GM12875 (cell line): ENCODE data around the gene WDR70.
"Not testable (repeated sequence)": the region's sequence is repeated elsewhere in the genome, so short reads cannot be mapped to it uniquely, and the experiment has no call there.

Experiments used
- H3K4me3 ChIP-seq: one replicate; pipeline ENCODE4 v1.5.1; 2011; ENCODE audit warnings: low read depth, low read length, control low read depth
- CTCF ChIP-seq: IDR thresholded peaks from 2 replicates; pipeline ENCODE4 v1.5.1; 2011; ENCODE audit warnings: low read depth, mild to moderate bottlenecking, control low read depth, inconsistent platforms, low read length, moderate library complexity, borderline replicate concordance; ENCODE audit not compliant: insufficient read depth

WDR70 gene

GRCh38 chr5:37436146-37436934 lies 57.2 kb downstream of the WDR70 start:
- H3K4me3 ChIP-seq, result no peak overlapping the region
- TF ChIP-seq CTCF, result no peak

DNA sequence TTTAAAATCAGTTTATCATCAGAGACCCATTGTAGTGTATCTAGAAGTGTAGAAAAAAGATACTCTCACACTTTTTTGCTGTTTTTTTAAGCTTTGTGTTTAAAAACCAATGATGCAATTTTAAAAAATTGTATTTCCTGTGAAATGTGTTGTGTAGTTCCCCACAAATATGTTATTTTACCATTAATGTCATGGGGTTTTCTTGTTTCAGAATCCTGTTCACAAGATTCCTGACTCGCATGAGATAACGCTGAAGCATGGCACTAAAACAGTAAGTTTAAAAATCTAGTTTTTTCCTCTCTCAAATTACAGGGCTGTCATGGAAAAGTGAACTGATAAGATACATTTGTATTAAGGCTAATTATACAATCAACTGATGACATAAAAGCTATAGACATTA lies 58.6 kb downstream of the WDR70 start:
- no peak overlapping the region for H3K4me3 ChIP-seq
- TF ChIP-seq CTCF, result no peak

- H3K4me3 ChIP-seq, result not testable (repeated sequence)
Measured at GRCh38 chr5:37445783-37446182, 66.7 kb downstream of the WDR70 start.

DNA sequence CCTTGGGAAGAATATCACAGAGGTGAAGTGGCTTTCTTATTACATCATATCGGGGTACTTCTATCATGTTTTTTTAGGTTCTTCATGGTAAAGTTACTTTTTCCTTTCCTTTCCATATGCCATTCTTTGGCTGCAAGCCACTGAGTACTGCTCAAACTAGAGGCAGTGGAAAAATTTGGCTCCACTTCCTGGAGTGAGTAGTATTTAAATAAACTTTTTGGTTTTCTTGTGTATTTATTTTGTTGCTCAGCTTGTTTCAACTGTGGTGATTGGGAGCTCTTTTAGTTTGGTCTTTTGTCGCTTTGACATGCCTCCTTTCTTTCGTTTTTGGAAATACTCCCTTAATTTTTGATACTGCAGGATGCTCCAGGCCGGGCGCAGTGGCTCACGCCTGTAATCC lies 69.8 kb downstream of the WDR70 start:
- no peak for TF ChIP-seq CTCF

DNA sequence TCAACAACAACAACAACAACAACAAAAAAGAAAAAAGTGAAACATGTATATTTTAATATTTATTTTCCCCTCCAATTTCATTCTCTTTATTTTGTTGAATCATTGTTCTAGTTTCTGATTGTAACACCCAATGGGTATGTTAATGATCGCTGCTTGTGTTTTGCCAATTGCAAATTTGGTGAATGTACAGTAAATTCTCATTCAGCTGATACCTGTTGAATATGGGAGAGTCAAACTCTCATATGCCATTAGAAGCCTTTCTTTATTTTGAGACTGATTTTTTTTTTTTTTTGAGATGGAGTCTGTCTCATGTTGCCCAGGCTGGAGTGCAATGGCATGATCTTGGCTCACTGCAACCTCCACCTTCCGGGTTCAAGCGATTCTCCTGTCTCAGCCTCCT lies 72.9 kb downstream of the WDR70 start:
- H3K4me3 ChIP-seq, result not testable (repeated sequence)

More for the DNA sequence above, 69.8 kb downstream of the WDR70 start:
- H3K4me3 ChIP-seq, result no peak overlapping the region

DNA sequence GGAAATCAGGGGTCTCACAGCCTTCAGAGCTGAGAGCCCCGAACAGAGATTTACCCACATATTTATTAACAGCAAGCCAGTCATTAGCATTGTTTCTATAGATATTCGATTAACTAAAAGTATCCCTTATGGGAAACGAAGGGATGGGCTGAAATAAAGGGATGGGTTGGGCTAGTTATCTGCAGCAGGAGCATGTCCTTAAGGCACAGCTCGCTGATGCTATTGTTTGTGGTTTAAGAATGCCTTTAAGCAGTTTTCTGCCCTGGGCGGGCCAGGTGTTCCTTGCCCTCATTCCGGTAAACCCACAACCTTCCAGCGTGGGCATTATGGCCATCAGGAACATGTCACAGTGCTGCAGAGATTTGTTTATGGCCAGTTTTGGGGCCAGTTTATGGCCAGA lies 74.1 kb downstream of the WDR70 start:
- not testable (repeated sequence) for H3K4me3 ChIP-seq

GRCh38 chr5:37454402-37455055 lies 75.4 kb downstream of the WDR70 start:
- H3K4me3 ChIP-seq, result not testable (repeated sequence)

DNA sequence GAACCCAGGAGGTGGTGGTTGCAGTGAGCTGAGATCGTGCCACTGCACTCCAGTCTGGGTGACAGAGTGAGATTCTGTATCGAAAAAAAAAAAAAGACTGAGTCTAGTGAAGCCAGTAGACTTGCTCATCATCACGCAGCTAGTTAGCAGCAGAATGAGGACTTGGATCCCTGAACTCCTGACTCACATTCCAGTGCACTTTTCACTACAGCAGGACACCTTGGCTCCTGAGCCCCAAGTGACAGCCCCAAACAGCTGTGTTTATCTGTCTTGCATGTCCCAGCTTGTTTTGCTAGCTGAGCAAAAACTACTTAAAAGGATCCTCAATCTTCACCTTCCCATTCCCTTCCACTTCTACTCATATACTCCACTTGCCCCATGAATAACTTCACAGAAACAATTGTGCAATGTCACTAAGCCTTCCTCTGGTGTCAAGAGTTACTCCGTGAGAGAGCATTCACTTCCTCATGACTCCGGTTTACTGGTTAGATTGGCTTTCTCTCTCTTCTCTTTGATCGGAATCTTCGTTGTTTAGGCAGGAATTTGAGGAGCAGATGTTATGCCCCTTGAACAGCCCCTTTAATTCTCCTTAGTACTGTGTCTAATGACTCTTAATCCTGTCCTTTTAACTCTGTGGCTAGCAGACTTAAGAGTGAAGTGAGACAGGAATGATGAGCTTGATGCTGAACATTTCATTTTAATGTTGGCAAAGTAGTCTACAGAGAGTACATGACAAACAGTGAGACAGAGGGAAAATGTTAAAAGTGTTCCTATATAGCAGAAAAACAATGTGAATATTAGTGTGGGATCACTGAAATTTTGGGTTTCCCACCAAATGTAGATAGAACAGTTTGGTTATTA lies 84.3 kb downstream of the WDR70 start:
- H3K4me3 ChIP-seq, result not testable (repeated sequence)

GRCh38 chr5:37464581-37464980 lies 85.5 kb downstream of the WDR70 start:
- not testable (repeated sequence) for H3K4me3 ChIP-seq

- H3K4me3 ChIP-seq, result not testable (repeated sequence)
Measured at GRCh38 chr5:37469383-37469782, 90.3 kb downstream of the WDR70 start.

GRCh38 chr5:37471666-37472197 lies 92.6 kb downstream of the WDR70 start:
- no peak overlapping the region for H3K4me3 ChIP-seq
- TF ChIP-seq CTCF, result no peak
